Measurements from ENCODE around the gene PIRT.

The PIRT gene

DNA sequence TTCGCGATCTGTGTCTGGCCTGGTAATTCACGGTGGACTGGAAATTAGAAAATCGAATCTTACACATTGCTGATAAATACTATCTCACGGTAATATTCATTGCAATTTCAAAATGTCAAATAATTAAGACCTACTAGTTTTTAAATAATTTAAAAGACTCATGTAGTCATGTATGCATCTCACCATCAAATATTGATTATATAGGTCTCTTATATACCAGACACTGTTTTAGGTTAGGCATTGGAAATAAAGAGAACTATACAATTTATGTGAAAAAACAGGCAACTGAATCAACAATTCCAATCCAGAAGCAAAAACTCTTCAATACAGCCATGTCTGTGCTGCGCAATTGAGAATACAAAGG lies 7.5 kb upstream of the PIRT start:
- peak overlapping the region; percentile 64; the same call in 1 of the 2 replicates for H3K4me3 ChIP-seq (ENCODE audit: low read depth, low read length)
- H3K4me1 ChIP-seq (ENCODE audit: control insufficient read depth, insufficient read depth, low read length): peaks cover 15% of the 10 kb centered on the region
- no peaks in the 10 kb centered on the region for H3K36me3 ChIP-seq (ENCODE audit: control insufficient read depth, insufficient read depth, low read length)
- H3K9me3 ChIP-seq (ENCODE audit: control insufficient read depth, insufficient read depth, low read depth, low read length): no peaks in the 10 kb centered on the region; the same call in 1 of the 2 replicates
- H3K27ac ChIP-seq (ENCODE audit: low read depth, low read length): no peak overlapping the region
- peaks cover 9% of the 10 kb centered on the region; the same call in 1 of the 2 replicates for H3K27me3 ChIP-seq (ENCODE audit: control insufficient read depth, insufficient read depth, low read length)
- H3K9ac ChIP-seq (ENCODE audit: low read length): no peak overlapping the region

DNA sequence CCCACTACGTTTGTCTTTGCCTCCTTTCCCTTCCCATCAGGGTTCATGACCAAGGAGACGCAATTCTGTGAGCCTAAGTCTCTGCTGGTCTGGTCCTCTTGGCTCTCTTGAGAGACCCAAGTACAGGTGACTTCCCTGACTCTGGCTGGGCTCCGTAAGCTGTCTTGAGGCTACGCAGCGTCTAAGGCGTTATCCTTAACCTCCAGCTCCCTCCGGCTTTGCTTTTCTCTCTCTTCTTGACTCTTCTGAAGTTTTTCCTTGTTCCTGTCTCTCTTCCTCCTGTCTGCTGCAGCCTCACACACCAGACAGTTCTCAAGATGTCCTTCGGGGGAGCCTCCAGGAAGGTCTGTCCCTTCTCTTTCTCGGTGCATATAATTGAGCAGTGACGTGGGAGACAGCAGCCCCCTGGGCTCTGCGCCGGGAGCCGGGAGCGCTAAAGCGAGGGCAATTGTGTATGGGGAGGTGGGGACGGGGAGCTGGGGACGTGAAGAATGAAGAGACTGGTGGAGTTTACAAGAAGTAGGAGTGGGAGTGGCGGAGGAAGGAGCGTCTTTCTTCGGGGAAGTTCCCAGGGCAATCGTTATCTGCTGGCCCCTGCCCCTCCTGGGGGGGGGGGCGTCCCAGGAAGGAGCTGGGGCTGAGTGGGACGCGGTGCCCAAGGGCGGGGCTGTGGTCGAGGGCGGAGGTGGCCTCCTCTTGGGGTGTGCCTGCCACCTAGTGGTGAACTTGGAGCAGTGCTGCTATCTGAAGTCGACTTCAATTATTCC lies 6.9 kb upstream of the PIRT start:
- Histone ChIP-seq H3K27me3 (ENCODE audit: control insufficient read depth, insufficient read depth, low read length) (peaks cover 9% of the 10 kb centered on the region; the same call in 1 of the 2 replicates), H3K9ac (ENCODE audit: low read length) (peak overlapping the region; percentile 32), H3K36me3 (ENCODE audit: control insufficient read depth, insufficient read depth, low read length) (no peaks in the 10 kb centered on the region), H3K27ac (ENCODE audit: low read depth, low read length) (no peak overlapping the region), H3K4me1 (ENCODE audit: control insufficient read depth, insufficient read depth, low read length) (peaks cover 15% of the 10 kb centered on the region), H3K4me3 (ENCODE audit: low read depth, low read length) (peak overlapping the region; percentile 64), H3K9me3 (ENCODE audit: control insufficient read depth, insufficient read depth, low read depth, low read length) (no peaks in the 10 kb centered on the region; the same call in 1 of the 2 replicates)

DNA sequence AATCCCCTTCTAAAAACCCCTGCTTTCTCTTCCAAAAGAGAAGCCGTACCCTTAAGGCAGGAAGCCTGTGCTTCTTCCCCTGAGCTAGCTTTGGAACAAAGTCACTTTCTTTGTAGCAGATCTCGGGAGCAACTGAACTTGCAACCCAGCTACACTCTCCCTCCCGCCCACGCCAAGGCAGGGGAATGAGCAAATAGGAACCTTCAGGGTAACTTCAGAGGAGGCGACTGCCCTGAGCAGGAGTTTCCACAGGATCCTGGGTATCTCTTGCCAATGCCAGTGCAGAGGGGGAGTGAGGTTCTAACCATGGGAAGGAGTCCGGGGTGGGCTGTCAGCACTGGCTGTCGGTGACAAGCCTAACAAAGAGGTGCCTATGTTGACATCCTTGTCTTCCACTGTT lies 5.9 kb upstream of the PIRT start:
- Histone ChIP-seq H3K36me3 (ENCODE audit: control insufficient read depth, insufficient read depth, low read length) (no peaks in the 10 kb centered on the region), H3K9ac (ENCODE audit: low read length) (no peak overlapping the region), H3K27me3 (ENCODE audit: control insufficient read depth, insufficient read depth, low read length) (peaks cover 9% of the 10 kb centered on the region; the same call in 1 of the 2 replicates), H3K27ac (ENCODE audit: low read depth, low read length) (no peak overlapping the region), H3K9me3 (ENCODE audit: control insufficient read depth, insufficient read depth, low read depth, low read length) (no peaks in the 10 kb centered on the region; the same call in 1 of the 2 replicates), H3K4me1 (ENCODE audit: control insufficient read depth, insufficient read depth, low read length) (peaks cover 18% of the 10 kb centered on the region), H3K4me3 (ENCODE audit: low read depth, low read length) (peak overlapping the region; percentile 64; the same call in 1 of the 2 replicates)

DNA sequence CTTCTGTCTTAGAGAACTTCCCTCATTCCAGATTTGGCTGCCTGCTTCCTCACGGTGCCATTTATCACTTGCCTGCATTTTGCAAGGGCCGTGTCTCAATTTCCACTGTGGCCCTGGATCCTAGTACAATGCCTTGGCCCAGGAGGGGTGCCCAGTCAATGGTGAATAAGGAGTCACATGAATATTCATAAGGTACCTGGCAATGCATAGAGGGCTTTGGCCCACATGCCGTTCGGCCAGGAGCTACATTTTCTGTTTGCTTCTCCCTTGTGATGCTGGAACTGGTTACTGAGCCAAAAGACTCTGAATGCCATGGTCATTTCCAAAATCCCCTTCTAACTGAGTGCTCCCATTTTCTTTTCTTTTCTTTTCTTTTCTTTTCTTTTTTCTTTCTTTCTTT lies 4.8 kb upstream of the PIRT start:
- H3K36me3 ChIP-seq (ENCODE audit: control insufficient read depth, insufficient read depth, low read length): no peaks in the 10 kb centered on the region
- no peak overlapping the region for H3K27ac ChIP-seq (ENCODE audit: low read depth, low read length)
- no peak overlapping the region for H3K9ac ChIP-seq (ENCODE audit: low read length)
- peaks cover 9% of the 10 kb centered on the region; the same call in 1 of the 2 replicates for H3K27me3 ChIP-seq (ENCODE audit: control insufficient read depth, insufficient read depth, low read length)
- H3K4me3 ChIP-seq (ENCODE audit: low read depth, low read length): no peak overlapping the region
- peaks cover 18% of the 10 kb centered on the region for H3K4me1 ChIP-seq (ENCODE audit: control insufficient read depth, insufficient read depth, low read length)
- H3K9me3 ChIP-seq (ENCODE audit: control insufficient read depth, insufficient read depth, low read depth, low read length): no peaks in the 10 kb centered on the region; the same call in 1 of the 2 replicates

DNA sequence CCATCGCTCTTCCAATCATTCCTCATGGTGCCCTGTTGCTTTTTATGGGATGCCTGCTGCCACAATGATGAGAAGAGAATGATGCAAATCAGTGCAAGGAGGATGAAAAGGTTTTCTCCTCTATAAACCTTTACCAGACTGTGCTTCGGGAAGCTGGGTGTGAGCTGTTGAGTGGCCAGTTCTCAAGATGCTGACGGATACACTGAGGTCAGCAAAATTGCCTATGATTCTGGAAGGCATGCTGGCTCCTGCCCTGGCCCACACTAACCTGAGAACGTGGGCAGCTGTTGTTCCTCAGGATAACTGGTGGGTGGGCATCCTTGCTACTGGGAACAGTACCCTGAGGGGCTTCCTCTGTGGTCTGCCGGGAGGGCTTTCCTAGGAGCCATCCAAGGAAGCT lies 795 bp upstream of the PIRT start:
- H3K4me1 ChIP-seq (ENCODE audit: control insufficient read depth, insufficient read depth, low read length): peaks cover 7% of the 10 kb centered on the region

DNA sequence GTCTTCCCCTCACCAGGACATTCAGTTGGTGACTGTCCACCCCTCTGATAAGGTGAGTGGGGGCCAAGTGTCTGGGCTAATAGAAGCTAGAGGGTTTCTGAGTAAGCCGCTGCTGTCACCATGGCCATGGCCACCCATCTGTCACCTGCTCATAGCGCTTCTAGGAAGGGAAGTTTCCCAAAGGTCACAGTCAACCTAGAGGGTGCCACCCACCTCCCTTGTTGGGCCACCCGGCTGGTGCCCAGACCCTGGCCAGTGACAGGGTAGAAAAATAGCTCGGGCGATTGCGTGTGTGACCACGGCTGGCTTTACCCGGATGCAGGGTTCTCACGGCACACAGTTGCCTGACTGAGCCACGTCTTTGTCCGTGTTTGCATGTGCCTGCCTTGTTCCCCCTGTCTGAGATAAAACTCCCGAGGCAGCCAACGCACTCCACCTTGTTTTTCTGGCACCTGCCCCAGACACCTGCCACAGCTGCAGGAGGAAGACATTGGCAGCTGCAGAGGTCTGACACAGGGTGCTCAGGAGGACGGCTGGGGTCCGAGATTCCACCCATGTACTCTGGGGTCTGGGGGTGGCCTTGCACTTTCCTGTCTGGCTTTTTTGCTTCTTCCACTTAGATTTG lies 809 bp downstream of the PIRT start:
- Histone ChIP-seq H3K4me3 (ENCODE audit: low read depth, low read length) (no peak overlapping the region), H3K9ac (ENCODE audit: low read length) (no peak overlapping the region), H3K4me1 (ENCODE audit: control insufficient read depth, insufficient read depth, low read length) (peaks cover 3% of the 10 kb centered on the region; the same call in 1 of the 2 replicates), H3K36me3 (ENCODE audit: control insufficient read depth, insufficient read depth, low read length) (no peaks in the 10 kb centered on the region), H3K27me3 (ENCODE audit: control insufficient read depth, insufficient read depth, low read length) (no peaks in the 10 kb centered on the region), H3K27ac (ENCODE audit: low read depth, low read length) (no peak overlapping the region), H3K9me3 (ENCODE audit: control insufficient read depth, insufficient read depth, low read depth, low read length) (no peaks in the 10 kb centered on the region)

More for the DNA sequence above, 795 bp upstream of the PIRT start:
- Histone ChIP-seq H3K9ac (ENCODE audit: low read length) (no peak overlapping the region), H3K36me3 (ENCODE audit: control insufficient read depth, insufficient read depth, low read length) (no peaks in the 10 kb centered on the region), H3K27ac (ENCODE audit: low read depth, low read length) (no peak overlapping the region), H3K27me3 (ENCODE audit: control insufficient read depth, insufficient read depth, low read length) (no peaks in the 10 kb centered on the region), H3K9me3 (ENCODE audit: control insufficient read depth, insufficient read depth, low read depth, low read length) (no peaks in the 10 kb centered on the region), H3K4me3 (ENCODE audit: low read depth, low read length) (no peak overlapping the region)

DNA sequence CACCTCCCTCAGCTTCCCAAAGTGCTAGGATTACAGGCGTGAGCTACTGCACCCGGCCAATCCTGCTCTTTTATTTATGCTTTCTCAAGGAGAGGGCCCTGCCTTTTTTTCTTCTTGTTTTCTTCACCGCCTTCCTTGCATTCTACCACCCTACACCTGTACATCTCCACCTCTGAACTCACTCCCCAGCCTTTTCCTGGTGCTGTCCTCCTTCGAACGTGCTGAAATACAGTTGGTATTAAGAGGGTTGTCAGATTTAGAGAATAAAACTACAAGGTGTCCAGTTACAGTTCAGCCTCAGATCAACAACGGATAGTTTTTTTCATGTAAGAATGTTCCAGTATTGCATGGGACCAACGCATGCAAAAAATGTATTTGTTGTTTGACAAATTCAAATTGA lies 1.7 kb downstream of the PIRT start:
- no peaks in the 10 kb centered on the region for H3K36me3 ChIP-seq (ENCODE audit: control insufficient read depth, insufficient read depth, low read length)
- peaks cover 3% of the 10 kb centered on the region; the same call in 1 of the 2 replicates for H3K4me1 ChIP-seq (ENCODE audit: control insufficient read depth, insufficient read depth, low read length)
- H3K4me3 ChIP-seq (ENCODE audit: low read depth, low read length): no peak overlapping the region
- H3K9ac ChIP-seq (ENCODE audit: low read length): no peak overlapping the region
- no peaks in the 10 kb centered on the region for H3K27me3 ChIP-seq (ENCODE audit: control insufficient read depth, insufficient read depth, low read length)
- H3K27ac ChIP-seq (ENCODE audit: low read depth, low read length): no peak overlapping the region
- H3K9me3 ChIP-seq (ENCODE audit: control insufficient read depth, insufficient read depth, low read depth, low read length): no peaks in the 10 kb centered on the region

DNA sequence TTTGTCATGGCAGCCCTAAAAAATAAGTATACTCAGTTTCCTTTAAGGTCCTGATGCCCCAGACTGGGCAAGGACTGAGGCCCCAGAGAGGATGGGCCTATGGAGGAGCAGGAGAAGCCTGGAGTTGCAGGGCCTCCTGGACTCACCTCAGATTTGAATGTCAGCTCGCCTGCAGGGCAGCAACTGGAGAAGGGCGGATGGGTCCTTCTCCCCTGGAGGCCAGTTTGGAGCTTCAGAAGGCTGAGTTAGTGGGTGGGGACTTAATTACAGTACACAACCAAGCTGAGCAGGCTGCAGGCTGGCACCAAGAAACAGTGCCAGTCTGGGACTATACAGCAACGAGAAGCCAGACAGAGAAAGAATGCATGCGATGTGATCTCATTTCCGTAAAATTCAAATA lies 6.2 kb downstream of the PIRT start:
- H3K9me3 ChIP-seq (ENCODE audit: control insufficient read depth, insufficient read depth, low read depth, low read length): no peaks in the 10 kb centered on the region
- no peak overlapping the region for H3K9ac ChIP-seq (ENCODE audit: low read length)
- no peaks in the 10 kb centered on the region for H3K27me3 ChIP-seq (ENCODE audit: control insufficient read depth, insufficient read depth, low read length)
- no peak overlapping the region for H3K27ac ChIP-seq (ENCODE audit: low read depth, low read length)
- no peak overlapping the region for H3K4me3 ChIP-seq (ENCODE audit: low read depth, low read length)
- no peaks in the 10 kb centered on the region for H3K36me3 ChIP-seq (ENCODE audit: control insufficient read depth, insufficient read depth, low read length)
- H3K4me1 ChIP-seq (ENCODE audit: control insufficient read depth, insufficient read depth, low read length): peaks cover 14% of the 10 kb centered on the region

DNA sequence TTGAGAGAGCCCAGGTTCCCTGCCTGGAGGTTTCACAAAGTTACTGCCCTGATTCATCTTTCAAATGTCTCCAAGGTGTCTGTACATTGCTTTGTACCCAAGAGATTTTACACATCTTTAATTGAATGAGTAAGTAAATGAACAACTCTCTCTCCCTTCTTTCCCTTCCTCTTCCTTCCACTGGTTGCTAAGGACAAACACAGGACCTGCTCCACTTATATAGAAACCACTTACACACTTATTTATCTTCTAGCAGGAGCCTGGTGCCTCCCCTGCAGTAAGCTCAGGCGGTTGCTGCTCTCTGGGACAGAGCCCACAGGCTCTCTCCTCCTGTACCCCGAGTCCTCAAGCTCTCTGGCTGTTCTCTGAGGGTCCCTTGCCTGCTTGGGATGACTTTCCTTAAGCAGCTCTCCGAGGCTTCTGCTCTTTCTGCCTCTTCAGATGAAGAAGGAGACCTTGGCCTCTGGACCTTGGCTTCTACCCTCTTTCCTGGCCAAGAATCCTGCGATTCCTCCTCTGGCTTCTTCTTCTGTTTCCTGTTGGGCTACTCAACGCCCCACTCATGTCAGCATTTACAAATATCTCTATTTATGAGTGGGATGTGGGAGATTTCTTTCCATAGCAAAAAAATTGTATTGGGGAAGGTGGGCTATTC lies 9.9 kb downstream of the PIRT start:
- Histone ChIP-seq H3K36me3 (ENCODE audit: control insufficient read depth, insufficient read depth, low read length) (no peaks in the 10 kb centered on the region), H3K4me3 (ENCODE audit: low read depth, low read length) (no peak overlapping the region), H3K9ac (ENCODE audit: low read length) (no peak overlapping the region), H3K9me3 (ENCODE audit: control insufficient read depth, insufficient read depth, low read depth, low read length) (no peaks in the 10 kb centered on the region), H3K27ac (ENCODE audit: low read depth, low read length) (no peak overlapping the region), H3K4me1 (ENCODE audit: control insufficient read depth, insufficient read depth, low read length) (peaks cover 14% of the 10 kb centered on the region), H3K27me3 (ENCODE audit: control insufficient read depth, insufficient read depth, low read length) (no peaks in the 10 kb centered on the region)

DNA sequence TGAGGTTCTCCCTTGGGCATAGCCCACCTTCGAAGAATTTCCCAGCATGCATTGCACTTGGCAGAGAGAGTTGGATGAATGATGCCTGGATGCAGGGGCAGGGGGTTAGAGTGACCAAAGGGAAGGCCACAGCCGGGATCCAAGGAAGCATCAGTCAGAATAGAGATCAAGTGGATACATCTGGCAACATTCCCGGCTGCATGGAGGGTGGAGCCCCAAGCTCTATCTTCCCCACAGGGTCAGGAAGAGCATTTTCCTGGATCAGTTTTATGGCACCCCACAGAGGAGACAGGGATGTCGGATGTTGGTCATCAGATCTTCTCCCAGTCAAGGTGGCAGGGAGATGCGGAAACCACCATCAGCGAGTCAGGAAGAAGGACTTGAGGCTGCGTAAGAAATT lies 13.0 kb downstream of the PIRT start:
- Histone ChIP-seq H3K9me3 (ENCODE audit: control insufficient read depth, insufficient read depth, low read depth, low read length) (no peaks in the 10 kb centered on the region), H3K27me3 (ENCODE audit: control insufficient read depth, insufficient read depth, low read length) (no peaks in the 10 kb centered on the region), H3K9ac (ENCODE audit: low read length) (no peak overlapping the region), H3K4me3 (ENCODE audit: low read depth, low read length) (no peak overlapping the region), H3K4me1 (ENCODE audit: control insufficient read depth, insufficient read depth, low read length) (peaks cover 19% of the 10 kb centered on the region), H3K27ac (ENCODE audit: low read depth, low read length) (no peak overlapping the region), H3K36me3 (ENCODE audit: control insufficient read depth, insufficient read depth, low read length) (no peaks in the 10 kb centered on the region)

DNA sequence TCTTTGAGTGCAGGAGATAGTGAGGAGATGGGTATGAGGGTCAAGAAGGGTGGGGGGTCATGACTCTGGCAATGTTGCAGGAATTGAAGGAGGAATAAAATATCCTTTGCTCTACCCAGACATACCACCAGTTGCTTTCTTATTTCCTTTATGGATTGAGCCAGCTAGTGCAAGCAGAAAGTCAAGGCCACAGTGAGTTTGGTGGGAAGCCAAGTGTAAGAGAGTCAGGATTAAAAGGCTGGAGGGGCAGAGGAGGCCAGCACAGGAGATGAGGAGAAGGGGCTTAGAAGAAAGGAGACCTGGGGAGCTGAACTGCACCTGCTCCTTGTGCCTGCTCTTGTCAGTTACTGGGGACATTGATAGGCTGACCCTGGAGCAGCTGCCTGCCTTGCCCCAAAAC lies 16.1 kb downstream of the PIRT start:
- H3K27ac ChIP-seq (ENCODE audit: low read depth, low read length): no peak overlapping the region
- peaks cover 7% of the 10 kb centered on the region; the same call in 1 of the 2 replicates for H3K4me1 ChIP-seq (ENCODE audit: control insufficient read depth, insufficient read depth, low read length)
- H3K27me3 ChIP-seq (ENCODE audit: control insufficient read depth, insufficient read depth, low read length): no peaks in the 10 kb centered on the region
- no peak overlapping the region for H3K9ac ChIP-seq (ENCODE audit: low read length)
- no peak overlapping the region for H3K4me3 ChIP-seq (ENCODE audit: low read depth, low read length)
- no peaks in the 10 kb centered on the region for H3K36me3 ChIP-seq (ENCODE audit: control insufficient read depth, insufficient read depth, low read length)
- H3K9me3 ChIP-seq (ENCODE audit: control insufficient read depth, insufficient read depth, low read depth, low read length): no peaks in the 10 kb centered on the region

Data from HUES6 (cell line).